ENCODE measurements around the gene LRRC37A3.
"Not testable (repeated sequence)": the region's sequence is repeated elsewhere in the genome, so short reads cannot be mapped to it uniquely, and the experiment has no call there.

DNA sequence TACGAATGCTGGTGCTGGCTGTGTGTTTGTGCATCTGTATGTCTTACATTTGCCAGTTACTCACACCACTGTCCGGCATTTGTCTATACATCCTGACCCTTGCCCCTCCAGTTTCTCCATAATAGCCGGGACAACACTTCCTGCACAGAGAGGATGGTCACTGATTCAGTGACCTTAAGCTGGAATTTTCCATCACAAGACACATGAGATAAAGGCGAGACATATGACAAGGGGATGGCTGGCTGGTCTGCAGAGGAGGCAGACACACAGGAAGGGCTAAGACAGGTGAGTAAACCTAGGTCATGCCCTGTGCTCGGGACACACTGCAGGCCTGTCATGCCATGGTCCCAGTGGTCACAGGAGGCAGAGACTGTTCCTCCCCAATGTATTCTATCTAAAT, 100.4 kb downstream of the LRRC37A3 start:
- not testable (repeated sequence) for TF ChIP-seq POLR2A (IDR thresholded peaks at IDR 0.05)
- TF ChIP-seq, protein P1, sequence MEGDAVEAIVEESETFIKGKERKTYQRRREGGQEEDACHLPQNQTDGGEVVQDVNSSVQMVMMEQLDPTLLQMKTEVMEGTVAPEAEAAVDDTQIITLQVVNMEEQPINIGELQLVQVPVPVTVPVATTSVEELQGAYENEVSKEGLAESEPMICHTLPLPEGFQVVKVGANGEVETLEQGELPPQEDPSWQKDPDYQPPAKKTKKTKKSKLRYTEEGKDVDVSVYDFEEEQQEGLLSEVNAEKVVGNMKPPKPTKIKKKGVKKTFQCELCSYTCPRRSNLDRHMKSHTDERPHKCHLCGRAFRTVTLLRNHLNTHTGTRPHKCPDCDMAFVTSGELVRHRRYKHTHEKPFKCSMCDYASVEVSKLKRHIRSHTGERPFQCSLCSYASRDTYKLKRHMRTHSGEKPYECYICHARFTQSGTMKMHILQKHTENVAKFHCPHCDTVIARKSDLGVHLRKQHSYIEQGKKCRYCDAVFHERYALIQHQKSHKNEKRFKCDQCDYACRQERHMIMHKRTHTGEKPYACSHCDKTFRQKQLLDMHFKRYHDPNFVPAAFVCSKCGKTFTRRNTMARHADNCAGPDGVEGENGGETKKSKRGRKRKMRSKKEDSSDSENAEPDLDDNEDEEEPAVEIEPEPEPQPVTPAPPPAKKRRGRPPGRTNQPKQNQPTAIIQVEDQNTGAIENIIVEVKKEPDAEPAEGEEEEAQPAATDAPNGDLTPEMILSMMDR (IDR thresholded peaks at IDR 0.05), result not testable (repeated sequence)
